Suprapubic skin (tissue), 4 donors: ENCODE measurements around the gene CCN5. TPM values are rescaled to one million over a fixed set of nuclear protein-coding genes. Genes with fewer than 3 reads are reported as not detected.

Experiments
- DNase-seq, 2 donors: peaks; one replicate each; pipeline ENCODE4 v3.0.0-alpha.2; 2019; ENCODE audit warnings: low spot score in 2 of 2
- H3K27ac ChIP-seq: fragments of 200-600 bp; sonication (generic); one replicate; pipeline ENCODE4 v1.5.1; 2019
- H3K27me3 ChIP-seq: fragments of 200-600 bp; sonication (generic); one replicate; pipeline ENCODE4 v1.5.1; 2019
- H3K36me3 ChIP-seq: fragments of 200-600 bp; sonication (generic); one replicate; pipeline ENCODE4 v1.5.1; 2019
- H3K4me1 ChIP-seq: fragments of 200-600 bp; sonication (generic); one replicate; pipeline ENCODE4 v1.5.1; 2019
- H3K4me3 ChIP-seq: fragments of 200-600 bp; sonication (generic); one replicate; pipeline ENCODE4 v1.5.1; 2019; ENCODE audit warnings: mild to moderate bottlenecking
- H3K9me3 ChIP-seq: fragments of 200-600 bp; sonication (generic); one replicate; pipeline ENCODE4 v1.5.1; 2019
- CTCF ChIP-seq, 2 donors: fragments of 200-600 bp in 1 of 2; fragments of 450-650 bp in 1 of 2; sonication (generic) in 1 of 2; IDR thresholded peaks; one replicate each; pipeline ENCODE4 v1.5.1; 2016 to 2019; ENCODE audit warnings: antibody characterized with exemption in 2 of 2, mild to moderate bottlenecking in 1 of 2, moderate library complexity in 1 of 2
- EP300 ChIP-seq: sonication (generic); formaldehyde crosslinking; IDR thresholded peaks from one replicate; pipeline ENCODE4 v1.6.1; 2017; ENCODE audit warnings: antibody characterized with exemption
- POLR2A ChIP-seq, 2 donors: fragments of 450-650 bp; IDR thresholded peaks; one replicate each; pipeline ENCODE4 v1.6.1; 2017; ENCODE audit warnings: antibody characterized with exemption in 2 of 2, mild to moderate bottlenecking in 2 of 2, moderate library complexity in 2 of 2
- POLR2AphosphoS5 ChIP-seq, 3 donors: sonication (generic); formaldehyde crosslinking; IDR thresholded peaks; one replicate each; pipeline ENCODE4 v1.6.1; 2017; ENCODE audit warnings: antibody characterized with exemption in 3 of 3
- WGBS: methylation state at CpG from one replicate; pipeline ENCODE4 v1.1.5; 2018; 5-methylcytosine and 5-hydroxymethylcytosine counted together
- total RNA-seq, 4 donors: library from RNA; depleted of rRNA; stranded (reverse); fragments of >200 nt; gene quantifications; one replicate each; pipeline ENCODE4 v1.1.0, GENCODE V29; 2016

CCN5 gene
- total RNA-seq, 4 donors from 2014 or later, result 40.1 to 137 (median 87.9) TPM

GRCh38 chr20:44771172-44771535 is 56.0 kb downstream of the CCN5 start:
- Histone ChIP-seq H3K27ac (no peak overlapping the region), H3K36me3 (no peaks in the 10 kb centered on the region), H3K9me3 (no peaks in the 10 kb centered on the region), H3K4me1 (no peaks in the 10 kb centered on the region), H3K4me3 (no peak overlapping the region), H3K27me3 (peaks cover 35% of the 10 kb centered on the region)
- WGBS, result 86% methylated on average over 7 of the region's 8 CpGs
- TF ChIP-seq EP300 (no peak), POLR2AphosphoS5 (IDR thresholded peaks at IDR 0.05) (no peak), POLR2A (IDR thresholded peaks at IDR 0.05) (no peak), CTCF (IDR thresholded peaks at IDR 0.05) (no peak)
- no peak for DNase-seq

DNA sequence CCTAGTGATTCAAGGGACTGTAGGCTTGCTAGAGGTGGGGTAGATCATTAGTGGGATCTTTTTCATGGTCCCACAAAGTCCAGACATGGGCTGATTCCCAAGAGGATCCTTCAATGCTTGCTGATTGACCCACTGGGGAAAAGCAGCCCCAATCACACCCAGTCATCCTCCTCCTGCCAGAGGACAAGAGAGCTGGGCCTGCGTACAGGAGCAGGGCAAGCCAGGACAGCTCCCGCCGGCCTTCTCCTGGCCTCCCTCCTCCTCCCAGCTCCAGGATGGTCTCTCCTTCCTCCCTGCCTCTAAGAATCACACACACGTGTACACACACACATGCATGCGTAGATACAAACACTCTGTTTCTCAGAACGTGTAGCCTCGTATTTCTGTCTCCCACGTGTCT is 57.5 kb downstream of the CCN5 start:
- no peak for DNase-seq
- Histone ChIP-seq H3K36me3 (no peaks in the 10 kb centered on the region), H3K27me3 (peaks cover 32% of the 10 kb centered on the region), H3K27ac (no peak overlapping the region), H3K4me3 (no peak overlapping the region), H3K4me1 (no peaks in the 10 kb centered on the region), H3K9me3 (no peaks in the 10 kb centered on the region)
- TF ChIP-seq POLR2A (IDR thresholded peaks at IDR 0.05) (no peak), CTCF (IDR thresholded peaks at IDR 0.05) (no peak), POLR2AphosphoS5 (IDR thresholded peaks at IDR 0.05) (no peak), EP300 (no peak)
- 51% methylated on average over 8 of the region's 8 CpGs for WGBS

DNA sequence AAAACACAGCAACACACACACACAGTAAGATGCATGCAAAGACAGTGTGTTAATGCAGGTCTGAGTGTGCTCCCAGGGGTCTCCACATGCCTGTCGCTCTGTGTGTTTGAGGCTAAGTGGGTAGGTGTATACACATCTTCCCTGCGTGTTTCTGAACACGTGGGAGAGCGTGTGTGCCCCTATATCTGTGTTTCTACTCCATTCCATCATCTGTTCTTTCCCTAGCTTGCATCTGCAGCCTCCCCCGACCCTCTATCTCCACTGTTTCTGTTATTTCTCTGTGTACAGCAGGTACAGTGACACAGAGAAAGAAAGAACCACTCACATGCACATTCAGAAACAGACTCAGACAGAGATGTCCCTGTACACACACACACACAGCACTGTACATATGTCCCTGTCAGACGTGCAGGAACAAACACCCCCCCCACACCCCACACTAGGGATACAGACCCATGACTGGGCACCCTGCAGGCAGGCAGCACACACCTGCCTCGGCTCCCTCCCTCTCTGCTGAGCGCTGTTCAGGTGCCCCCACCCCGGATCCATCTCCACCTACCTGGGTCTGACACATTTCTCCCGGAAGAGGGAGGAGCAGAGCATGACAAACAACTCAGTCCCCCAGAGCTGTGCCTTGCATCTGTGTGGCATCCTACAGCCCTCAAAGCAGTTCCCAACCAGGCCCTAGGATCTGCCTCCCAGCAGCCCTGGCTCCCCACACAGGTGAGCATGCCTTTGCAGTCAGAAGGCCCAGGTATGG is 58.1 kb downstream of the CCN5 start:
- H3K4me3 ChIP-seq, result no peak overlapping the region
- no peak overlapping the region for H3K27ac ChIP-seq
- peaks cover 32% of the 10 kb centered on the region for H3K27me3 ChIP-seq
- TF ChIP-seq EP300 (no peak), CTCF (IDR thresholded peaks at IDR 0.05) (no peak), POLR2AphosphoS5 (IDR thresholded peaks at IDR 0.05) (no peak), POLR2A (IDR thresholded peaks at IDR 0.05) (no peak)
- no peak for DNase-seq
- H3K36me3 ChIP-seq, result no peaks in the 10 kb centered on the region
- H3K4me1 ChIP-seq, result no peaks in the 10 kb centered on the region
- 56% methylated on average over 9 of the region's 10 CpGs for WGBS
- no peaks in the 10 kb centered on the region for H3K9me3 ChIP-seq

DNA sequence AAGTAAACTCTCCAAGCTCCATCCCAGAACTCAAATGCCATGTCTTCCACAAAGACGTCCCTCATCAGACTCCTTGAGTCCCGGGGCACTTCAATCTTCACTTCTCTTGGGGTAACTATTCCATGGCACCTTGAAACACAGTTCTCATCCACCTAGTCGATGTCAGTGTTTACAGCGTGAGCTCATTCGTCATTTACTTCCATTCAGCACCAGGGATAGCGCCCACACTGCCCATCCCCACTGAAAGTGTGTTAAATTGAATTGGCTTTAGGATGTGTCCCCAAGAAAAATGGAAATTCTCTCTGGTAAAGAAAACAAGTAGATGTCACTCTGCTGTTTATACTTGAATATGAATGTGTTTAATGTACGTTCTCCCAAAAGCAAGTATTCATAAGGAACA is 61.8 kb downstream of the CCN5 start:
- 15% methylated on average over 7 of the region's 7 CpGs for WGBS
- Histone ChIP-seq H3K9me3 (no peaks in the 10 kb centered on the region), H3K27ac (no peak overlapping the region), H3K4me3 (no peak overlapping the region), H3K4me1 (no peaks in the 10 kb centered on the region), H3K27me3 (peaks cover 22% of the 10 kb centered on the region), H3K36me3 (no peaks in the 10 kb centered on the region)
- no peak for DNase-seq
- TF ChIP-seq EP300, result no peak
- TF ChIP-seq POLR2AphosphoS5 (IDR thresholded peaks at IDR 0.05), result no peak
- no peak for TF ChIP-seq CTCF (IDR thresholded peaks at IDR 0.05)
- no peak for TF ChIP-seq POLR2A (IDR thresholded peaks at IDR 0.05)

Other genes with a start within 250 kb of the CCN5 start
- 10 to 100 TPM; 13.6 to 38.5 (median 29.4) TPM for gene TTPAL, start 239.5 kb upstream of the CCN5 start, total RNA-seq
- 100 to 1,000 TPM in 3 of 4 donors, 10 to 100 TPM in 1; 94.1 to 128 (median 113) TPM for gene SERINC3, start 193.3 kb upstream of the CCN5 start, total RNA-seq
- 10 to 100 TPM; 17.2 to 40.8 (median 32.0) TPM for gene PKIG, start 132.8 kb upstream of the CCN5 start, total RNA-seq
- gene ADA, start 63.7 kb upstream of the CCN5 start, total RNA-seq, result 1 to 10 TPM; 4.1 to 9.4 (median 7.8) TPM
- gene KCNK15, start 30.5 kb downstream of the CCN5 start, total RNA-seq, result 1 to 10 TPM in 3 of 4 donors, under 1 TPM in 1; 0.57 to 1.9 (median 1.4) TPM
- 1 to 10 TPM in 1 of 4 donors, under 1 TPM in 2, not detected in 1; 0.62 to 1.2 (median 0.64) TPM for gene RIMS4, start 95.2 kb downstream of the CCN5 start, total RNA-seq
- 100 to 1,000 TPM in 3 of 4 donors, 10 to 100 TPM in 1; 79.7 to 135 (median 129) TPM for gene YWHAB, start 170.3 kb downstream of the CCN5 start, total RNA-seq
- gene PABPC1L, start 194.7 kb downstream of the CCN5 start, total RNA-seq, result 10 to 100 TPM; 11.7 to 61.1 (median 19.4) TPM
- gene TOMM34, start 245.0 kb downstream of the CCN5 start, total RNA-seq, result 10 to 100 TPM; 14.4 to 17.3 (median 15.6) TPM